Measurements from ENCODE around the gene STX8.
"Not testable (repeated sequence)": the region's sequence is repeated elsewhere in the genome, so short reads cannot be mapped to it uniquely, and the experiment has no call there.

STX8 gene, protein sequence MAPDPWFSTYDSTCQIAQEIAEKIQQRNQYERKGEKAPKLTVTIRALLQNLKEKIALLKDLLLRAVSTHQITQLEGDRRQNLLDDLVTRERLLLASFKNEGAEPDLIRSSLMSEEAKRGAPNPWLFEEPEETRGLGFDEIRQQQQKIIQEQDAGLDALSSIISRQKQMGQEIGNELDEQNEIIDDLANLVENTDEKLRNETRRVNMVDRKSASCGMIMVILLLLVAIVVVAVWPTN

DNA sequence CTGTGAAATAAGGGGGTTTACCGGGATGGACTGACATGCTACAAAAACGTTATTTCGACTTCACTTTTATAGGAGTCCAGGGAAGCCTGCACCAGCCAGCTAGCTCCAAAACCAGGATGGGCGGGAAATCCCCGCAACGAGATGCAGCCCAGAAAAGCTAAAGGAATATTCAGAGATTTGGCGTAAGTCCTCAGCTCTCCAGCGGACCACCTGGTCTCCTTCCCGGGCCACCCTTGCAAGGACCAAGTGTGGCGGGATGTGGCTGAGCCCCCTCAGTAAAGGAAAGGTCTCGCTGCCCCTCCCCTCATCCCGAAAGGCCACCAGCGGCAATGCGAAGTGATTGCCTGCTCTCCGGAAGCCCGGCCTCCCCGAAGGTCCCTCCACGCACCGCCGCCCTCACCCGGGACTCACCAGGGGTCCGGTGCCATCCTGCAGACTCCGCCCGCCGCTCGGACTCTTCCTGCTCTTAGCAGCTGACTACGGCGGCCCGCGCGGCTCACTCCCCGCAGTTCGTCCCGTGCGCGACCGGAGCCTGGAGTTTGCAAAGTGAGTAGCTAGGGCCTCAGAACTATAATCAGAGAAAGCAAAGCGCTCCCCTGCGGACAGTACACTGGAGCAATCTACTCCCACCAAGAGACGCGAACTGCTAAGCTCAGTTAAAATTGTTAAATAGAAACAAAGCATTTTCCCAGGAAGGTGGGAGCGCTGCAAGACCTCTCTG, at the start of gene STX8:
STX8 (minus strand) TSS at position 440 of the 721 bp plus-strand sequence; CDS start at position 428, 12 bp downstream.
- peak; percentile 56 to 79 for DNase-seq (ENCODE audit: low read depth in 2 of 2)

DNA sequence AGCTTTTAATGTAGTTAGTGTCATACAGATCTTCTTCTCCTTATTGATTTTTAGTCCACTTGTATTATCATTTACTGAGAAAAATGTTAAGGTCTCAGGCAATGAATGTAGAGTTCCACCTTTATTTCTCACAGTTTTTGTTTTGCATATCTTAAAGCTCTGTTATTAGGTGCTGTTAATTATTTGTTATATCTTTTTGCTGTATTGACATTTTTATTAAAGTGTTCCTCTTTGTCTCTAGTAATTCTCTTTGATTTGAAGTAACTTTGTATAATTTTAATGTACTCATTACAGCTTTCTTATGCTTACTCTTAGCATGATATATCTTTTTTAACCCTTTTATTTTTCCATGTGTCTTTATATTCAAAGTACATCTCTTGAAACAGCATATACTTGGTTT, 47.3 kb upstream of the STX8 start:
- no peak for DNase-seq (ENCODE audit: low read depth in 2 of 2)

DNA sequence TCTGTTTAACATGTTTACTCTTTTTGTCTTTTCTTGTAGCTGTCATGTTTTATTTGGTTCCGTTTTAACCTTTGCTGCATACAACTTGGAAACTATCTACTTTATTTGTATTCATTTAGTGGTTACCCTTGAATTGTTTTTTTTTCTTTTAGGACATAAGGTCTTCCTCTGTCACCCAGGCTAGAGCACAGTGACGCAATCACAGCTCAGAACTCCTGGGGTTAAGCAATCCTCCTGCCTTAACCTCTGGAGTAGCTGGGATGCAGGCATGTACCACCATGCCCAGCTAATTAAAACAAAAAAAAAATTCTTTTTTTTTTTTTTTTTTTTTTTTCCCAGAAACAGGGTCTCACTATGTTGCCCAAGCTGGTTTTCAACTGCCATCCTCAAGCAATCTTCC, 39.9 kb upstream of the STX8 start:
- no peak for DNase-seq (ENCODE audit: low read depth in 2 of 2)

DNA sequence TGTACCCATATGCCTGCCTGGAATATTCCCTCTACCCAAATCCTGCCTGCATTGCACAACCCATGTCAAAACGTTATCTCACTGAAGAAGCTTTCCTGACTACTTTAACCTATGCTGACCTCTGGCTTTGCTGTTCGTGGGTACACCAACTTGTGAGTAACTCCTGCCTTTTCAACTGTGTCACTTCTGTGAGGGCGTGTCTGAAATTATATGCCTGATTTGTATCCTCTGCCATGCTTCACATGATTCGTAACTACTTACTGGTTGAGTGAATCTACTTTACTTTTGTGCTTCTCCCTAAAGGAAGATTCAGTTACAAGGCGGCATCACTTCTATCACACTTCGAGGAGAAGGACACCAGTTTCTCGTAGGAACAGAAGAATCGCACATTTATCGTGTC, 36.4 kb upstream of the STX8 start:
- DNase-seq (ENCODE audit: low read depth in 2 of 2), result no peak

DNA sequence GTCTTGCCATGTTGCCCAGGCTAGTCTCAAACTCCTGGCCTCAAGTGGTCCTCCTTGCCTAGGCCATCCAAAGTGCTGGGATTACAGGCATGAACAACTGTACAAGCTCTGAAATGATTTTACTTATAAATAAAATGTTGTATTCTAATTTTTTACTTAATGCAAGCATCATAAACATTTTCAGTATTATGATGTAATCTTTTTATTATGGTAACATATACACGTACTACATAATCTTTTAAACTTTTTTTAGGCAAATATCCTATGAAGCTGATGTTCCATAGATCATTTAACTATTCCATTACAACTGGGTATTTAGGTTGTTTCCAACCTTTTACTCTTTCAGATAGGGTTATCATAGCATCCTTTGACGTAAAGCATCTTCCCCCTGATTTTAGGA, 35.9 kb upstream of the STX8 start:
- no peak for DNase-seq (ENCODE audit: low read depth in 2 of 2)

DNA sequence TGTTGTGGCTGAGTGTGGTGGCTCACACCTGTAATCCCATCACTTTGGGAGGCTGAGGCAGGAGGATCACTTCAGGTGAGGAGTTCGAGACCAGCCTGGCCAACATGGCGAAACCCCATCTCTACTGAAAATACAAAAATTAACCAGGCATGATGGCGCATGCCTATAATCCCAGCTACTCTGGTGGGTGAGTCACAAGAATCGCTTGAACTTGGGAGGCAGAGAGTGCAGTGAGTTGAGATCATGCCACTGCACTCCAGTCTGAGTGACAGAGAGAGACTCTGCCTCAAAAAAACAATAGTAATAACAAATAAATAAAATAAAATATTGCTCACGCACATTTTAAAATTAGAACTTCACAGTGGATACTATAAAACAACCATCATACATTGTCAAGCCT, 31.4 kb upstream of the STX8 start:
- DNase-seq (ENCODE audit: low read depth in 2 of 2), result not testable (repeated sequence)

DNA sequence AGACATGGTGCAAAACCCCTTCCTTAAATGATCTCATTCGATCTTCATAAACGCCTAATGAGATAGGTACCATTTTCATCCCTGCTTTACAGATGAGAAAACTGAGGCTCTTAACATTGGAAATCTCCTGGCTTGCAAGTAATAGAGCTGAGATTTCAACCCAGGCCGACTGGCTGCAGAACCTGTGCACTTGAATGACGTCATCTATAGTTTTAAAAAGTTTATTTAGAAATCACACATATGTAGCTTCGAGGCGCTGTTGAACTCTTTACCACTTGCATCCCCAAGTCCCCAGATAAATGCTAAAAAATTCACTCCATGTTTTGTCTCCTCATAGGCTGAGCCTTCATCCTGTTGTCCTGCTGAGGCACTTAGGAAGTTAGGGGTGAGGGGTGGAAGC, 30.8 kb upstream of the STX8 start:
- no peak for DNase-seq (ENCODE audit: low read depth in 2 of 2)

DNA sequence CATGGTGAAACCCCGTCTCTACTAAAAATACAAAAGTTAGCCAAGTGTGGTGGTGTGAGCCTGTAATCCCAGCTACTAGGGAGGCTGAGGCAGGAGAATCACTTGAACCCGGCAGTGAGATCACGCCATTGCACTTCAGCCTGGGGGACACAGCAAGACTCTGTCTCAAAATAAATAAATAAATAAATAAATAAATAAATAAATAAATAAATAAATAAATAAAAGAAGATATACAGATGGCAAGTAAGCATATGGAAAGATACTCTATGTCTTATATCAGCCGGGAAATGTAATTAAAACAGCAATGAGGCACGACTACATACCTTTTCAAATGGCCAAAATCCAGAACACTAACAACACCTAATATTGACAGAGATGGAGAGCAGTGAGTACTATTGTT, 29.0 kb upstream of the STX8 start:
- not testable (repeated sequence) for DNase-seq (ENCODE audit: low read depth in 2 of 2)

DNA sequence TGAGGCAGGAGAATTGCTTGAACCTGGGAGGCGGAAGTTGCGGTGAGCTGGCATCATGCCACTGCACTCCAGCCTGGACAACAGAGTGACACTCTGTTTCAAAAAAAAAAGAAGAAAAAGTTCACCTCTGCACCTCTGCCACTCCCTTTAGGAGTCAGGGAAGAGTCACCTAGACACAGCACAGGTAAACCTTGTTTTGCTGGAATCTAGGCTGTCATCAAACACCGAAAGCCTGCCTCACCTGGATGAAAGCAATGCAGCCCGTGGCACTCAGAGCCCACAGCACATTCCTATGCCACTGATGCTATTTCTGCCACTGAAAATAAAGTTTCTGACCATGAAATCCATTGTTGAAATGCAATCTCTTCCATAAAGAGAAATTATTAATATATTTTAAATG, 23.0 kb upstream of the STX8 start:
- DNase-seq (ENCODE audit: low read depth in 2 of 2), result no peak

DNA sequence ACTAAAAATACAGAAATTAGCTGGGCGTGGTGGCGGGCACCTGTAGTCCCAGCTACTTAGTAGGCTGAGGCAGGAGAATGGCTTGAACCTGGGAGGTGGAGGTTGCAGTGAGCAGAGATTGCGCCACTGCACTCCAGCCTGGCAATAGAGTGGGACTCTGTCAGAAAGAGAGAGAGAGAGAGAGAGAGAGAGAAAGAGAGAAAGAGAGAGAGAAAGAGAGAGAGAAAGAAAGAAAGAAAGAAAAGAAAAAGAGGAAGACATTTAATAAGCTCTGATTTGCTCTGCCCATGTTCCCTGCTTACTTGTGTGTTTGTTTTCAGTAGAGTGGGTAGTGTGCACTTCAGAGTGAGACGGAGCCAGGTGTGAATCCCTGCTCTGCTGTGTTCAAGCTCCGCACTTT, 22.0 kb upstream of the STX8 start:
- not testable (repeated sequence) for DNase-seq (ENCODE audit: low read depth in 2 of 2)

DNA sequence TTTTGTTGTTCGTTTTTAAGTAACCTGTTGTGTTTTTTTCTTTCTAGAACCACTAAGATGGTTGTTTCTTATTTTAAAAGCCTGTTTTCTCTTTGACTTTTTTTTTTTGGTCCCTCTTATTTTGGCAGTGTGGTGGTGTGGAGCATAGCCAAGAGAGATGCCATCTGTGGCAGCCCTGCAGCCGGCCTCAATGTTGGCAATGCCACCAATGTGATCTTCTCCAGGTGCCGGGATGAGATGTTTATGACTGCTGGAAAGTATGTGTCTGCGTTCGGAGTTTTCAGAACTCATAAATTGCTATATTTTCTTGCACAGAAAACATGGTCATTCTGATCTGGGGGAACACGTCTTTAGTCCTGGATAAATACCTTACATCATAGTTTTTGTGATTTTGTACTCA, 18.4 kb upstream of the STX8 start:
- DNase-seq (ENCODE audit: low read depth in 2 of 2), result no peak

DNA sequence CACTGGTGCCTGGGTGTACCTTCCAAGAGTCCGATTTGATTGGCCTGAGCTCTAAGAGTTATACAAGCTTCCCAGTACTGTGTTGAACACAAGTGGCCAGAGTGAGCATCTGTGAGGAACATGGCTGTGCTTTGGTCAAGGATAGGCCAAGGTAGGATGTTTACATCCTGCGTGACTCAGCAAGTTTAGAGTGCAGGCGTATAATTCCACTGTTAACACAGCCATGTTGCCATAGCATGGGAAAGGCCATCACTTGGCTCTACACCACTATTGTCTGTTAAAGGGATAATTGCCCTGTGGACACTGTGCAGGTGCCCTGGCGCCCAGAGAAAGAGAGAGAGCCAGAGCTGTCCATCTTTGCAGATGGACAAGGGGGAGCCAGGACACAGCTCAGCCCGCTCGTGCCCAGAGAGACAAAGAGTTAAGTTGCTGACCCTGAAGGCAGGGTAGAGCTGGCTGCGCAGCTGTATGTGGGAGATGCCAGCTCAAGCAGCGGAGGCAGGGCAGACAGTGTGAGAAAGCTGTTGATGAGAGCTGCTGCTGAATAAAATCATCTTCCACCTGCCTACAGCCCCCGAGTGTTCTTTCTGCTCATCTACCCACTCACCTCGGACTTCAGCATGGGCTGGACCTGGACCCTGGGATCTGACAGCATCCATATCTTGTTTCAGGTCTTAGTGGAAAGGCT, 12.5 kb upstream of the STX8 start:
- DNase-seq (ENCODE audit: low read depth in 2 of 2), result no peak

DNA sequence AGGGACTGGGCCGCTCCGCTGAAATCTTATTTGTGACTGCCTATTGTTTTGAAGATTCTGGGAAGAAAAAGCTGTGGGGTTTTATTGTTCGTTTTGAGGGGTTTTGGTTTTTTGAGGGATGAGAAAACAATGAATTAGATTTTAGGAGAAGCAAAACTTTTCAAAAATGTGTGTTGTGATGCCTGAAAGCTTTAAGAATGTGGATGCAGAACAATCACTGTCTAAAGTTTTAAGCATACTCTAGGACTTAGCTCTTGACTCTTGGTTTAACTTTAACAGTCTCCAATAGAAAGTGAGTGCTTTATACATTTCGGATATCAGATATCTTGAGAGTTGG, 1.7 kb upstream of the STX8 start:
- no peak for DNase-seq (ENCODE audit: low read depth in 2 of 2)

DNA sequence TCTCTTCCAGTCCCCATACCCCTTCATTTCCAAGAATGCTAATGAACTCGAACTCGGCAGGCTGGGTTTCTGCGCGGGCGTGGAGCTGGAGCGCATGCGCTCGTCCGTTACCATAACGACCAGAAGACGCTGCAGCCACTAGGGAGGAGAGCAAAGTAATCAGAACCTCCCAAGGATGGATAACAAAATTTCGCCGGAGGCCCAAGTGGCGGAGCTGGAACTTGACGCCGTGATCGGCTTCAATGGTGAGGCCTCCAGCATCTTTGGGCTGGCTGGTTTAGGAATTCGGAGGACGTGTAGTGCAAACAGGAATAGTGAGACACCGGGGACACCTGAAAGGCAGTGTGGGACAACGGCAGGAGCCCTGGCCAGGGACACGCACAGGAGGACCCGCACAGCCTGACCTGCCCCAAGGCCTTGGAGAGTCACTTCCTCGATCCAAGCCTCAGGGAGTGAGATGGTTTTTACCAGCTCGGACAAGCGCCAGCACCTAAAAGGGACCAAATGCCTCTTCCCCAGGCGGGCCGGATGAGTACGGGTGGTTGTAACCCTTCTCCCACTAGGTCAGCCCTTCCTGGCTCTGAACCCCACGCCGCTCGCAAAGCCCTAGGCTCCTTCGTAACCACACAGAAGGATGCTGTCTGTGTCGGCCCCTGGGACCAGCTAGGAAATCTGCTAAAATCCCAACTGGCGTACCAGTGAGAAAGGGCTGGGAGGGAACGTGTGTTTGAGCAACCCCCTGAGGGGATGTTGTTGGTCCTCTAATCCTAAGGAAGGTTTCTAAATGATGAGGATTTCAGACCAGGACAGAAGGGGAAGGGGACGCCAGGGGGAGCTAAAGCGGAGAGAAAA, 1.1 kb upstream of the STX8 start, which contains the start of gene CFAP52:
CFAP52 (plus strand) TSS at position 122 of the 852 bp plus-strand sequence; CDS start at position 176, 54 bp downstream.
- peak; percentile 67 to 68 for DNase-seq (ENCODE audit: low read depth in 2 of 2)

DNA sequence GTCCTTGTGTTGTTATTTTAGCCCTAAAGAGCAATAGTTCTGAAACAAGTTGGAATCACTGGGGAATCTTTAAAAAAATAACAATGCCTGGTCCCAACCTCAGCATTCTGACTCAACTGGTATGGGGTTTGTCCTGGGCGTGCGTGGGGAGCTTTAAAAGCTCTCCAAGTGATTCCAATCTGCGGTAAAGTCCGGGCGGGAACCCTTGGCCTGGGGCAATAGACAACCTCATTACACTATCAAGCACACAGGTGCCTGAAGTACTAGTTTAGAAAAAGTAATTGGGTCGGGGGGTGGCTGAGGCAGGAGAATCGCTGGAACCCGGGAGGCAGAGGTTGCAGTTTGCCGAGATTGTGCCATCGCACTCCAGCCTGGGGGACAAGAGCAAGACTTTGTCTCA, 4.4 kb downstream of the STX8 start:
- DNase-seq (ENCODE audit: low read depth in 2 of 2), result no peak

DNA sequence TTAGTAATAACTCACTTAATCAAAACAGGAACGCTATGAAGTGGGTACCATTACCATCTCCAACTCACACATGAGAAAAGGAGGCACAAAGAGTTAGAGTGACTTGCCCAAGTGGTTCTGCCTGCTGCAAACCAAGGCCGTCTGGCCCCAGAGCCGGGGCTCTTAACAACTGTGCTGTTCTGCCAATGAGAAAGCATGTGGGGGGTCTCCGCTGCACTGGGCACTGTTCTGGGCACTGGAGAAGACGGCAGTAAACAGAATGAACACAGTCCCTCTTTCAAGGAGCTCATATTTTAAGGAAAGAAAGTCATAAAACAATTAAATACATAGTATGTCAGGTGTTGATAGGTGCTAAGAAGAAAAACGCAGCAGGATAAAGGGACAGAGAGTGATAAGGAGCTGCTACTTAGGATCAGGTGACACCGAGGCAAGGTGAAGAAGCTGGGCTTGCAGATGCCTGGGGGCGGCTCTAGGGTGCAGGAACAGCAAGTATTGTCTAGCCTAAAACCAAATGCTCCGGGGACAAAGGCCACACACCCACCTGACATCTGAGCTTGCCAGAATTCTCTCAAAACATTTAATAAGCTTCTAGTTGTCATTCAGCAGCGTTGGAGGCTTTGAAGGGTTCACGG, 6.5 kb downstream of the STX8 start:
- no peak for DNase-seq (ENCODE audit: low read depth in 2 of 2)

DNA sequence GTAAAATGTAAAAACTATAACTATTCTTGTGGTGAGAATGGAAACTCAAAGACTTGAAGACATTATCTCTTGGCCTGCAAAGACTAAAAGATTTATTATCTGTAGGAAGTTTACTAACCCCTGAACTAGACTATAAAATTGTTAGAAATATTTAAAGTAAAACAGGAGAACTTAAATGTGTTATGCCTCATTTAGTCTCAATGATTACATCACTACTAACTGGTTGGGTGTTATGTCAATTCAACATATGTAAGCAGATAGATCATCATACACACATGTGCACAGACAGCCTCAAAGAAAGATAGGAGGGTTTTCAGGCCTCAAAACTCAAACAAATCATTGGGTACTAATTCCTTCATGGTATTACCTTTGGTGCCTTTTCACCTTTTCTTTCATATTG, 7.6 kb downstream of the STX8 start:
- DNase-seq (ENCODE audit: low read depth in 2 of 2), result no peak

DNA sequence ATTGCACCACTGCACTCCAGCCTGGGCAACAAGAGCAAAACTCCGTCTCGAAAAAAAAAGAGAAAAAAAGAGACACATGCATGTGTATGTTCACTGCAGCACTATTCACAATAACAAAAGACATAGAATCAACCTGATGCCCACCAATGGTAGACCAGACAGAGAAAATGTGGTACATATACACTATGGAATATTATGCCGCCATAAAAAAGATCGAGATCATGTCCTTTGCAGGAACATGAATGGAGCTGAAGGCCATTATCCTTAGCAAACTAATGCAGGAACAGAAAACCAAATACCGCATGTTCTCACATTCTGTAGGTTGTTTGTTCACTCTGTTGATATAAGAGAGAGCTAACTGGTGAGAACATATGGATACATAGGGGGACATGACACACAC, 8.9 kb downstream of the STX8 start:
- DNase-seq (ENCODE audit: low read depth in 2 of 2), result not testable (repeated sequence)

DNA sequence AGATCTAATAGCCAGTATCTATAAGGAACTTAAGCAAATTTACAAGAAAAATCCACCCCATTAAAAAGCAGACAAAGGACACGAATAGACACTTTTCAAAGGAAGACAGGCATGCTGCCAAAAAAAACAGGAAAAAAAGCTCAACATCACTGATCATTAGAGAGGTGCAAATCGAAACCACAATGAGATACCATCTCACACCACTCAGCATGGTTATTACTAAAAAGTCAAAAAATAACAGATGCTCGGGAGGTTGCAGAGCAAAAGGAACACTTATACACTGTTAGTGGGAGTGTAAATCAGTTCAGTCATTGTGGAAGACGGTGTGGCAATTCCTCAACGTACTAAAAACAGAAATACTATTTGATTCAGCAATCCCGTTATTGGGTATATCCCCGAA, 9.6 kb downstream of the STX8 start:
- no peak for DNase-seq (ENCODE audit: low read depth in 2 of 2)

DNA sequence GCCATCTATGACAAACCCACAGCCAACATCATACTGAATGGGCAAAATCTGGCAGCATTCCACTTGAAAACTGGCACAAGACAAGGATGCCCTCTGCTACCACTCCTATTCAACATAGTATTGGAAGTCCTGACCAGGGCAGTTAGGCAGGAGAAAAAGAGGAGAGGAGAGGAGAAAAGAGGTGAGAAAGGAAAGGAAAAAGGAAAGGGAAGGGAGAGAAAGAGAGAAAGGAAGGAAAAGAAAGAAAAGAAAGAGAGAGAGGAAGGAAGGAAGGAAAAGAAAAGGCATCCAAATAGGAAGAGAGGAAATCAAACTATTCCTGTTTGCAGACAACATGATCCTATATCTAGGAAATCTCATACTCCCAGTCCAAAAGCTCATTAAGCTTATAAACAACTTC, 11.5 kb downstream of the STX8 start:
- DNase-seq (ENCODE audit: low read depth in 2 of 2), result no peak

DNA sequence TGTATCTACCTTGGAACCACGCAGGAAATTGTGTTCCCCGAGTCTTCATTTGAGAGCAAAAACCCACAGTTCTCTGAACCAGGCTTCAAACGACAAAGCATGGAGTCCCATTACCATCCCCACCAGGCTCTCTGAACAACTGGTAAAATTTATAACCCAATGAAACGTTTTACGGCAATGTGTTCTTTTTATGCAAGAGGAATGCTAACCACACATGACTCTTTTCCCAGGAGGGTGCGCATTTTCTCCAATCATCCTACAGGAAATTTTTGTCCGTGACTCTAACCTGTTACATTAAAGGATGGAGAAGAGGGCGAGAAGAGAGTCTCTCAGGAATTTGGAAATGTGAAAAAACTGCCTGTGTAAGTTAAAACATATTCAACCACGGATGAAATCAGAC, 17.8 kb downstream of the STX8 start:
- no peak for DNase-seq (ENCODE audit: low read depth in 2 of 2)
